Bronchus fibroblast of lung (primary cell): ENCODE measurements around the gene NAA60. TPM values are rescaled to one million over a fixed set of nuclear protein-coding genes. Genes with fewer than 3 reads are reported as not detected.

Experiments used
- total RNA-seq: library from RNA; depleted of rRNA; stranded (reverse); fragments of >200 nt; gene quantifications from 2 replicates; pipeline ENCODE4 v1.2.3, GENCODE V29; 2015

Gene NAA60
- 15.0 and 16.3 TPM in 2 replicates for total RNA-seq

DNA sequence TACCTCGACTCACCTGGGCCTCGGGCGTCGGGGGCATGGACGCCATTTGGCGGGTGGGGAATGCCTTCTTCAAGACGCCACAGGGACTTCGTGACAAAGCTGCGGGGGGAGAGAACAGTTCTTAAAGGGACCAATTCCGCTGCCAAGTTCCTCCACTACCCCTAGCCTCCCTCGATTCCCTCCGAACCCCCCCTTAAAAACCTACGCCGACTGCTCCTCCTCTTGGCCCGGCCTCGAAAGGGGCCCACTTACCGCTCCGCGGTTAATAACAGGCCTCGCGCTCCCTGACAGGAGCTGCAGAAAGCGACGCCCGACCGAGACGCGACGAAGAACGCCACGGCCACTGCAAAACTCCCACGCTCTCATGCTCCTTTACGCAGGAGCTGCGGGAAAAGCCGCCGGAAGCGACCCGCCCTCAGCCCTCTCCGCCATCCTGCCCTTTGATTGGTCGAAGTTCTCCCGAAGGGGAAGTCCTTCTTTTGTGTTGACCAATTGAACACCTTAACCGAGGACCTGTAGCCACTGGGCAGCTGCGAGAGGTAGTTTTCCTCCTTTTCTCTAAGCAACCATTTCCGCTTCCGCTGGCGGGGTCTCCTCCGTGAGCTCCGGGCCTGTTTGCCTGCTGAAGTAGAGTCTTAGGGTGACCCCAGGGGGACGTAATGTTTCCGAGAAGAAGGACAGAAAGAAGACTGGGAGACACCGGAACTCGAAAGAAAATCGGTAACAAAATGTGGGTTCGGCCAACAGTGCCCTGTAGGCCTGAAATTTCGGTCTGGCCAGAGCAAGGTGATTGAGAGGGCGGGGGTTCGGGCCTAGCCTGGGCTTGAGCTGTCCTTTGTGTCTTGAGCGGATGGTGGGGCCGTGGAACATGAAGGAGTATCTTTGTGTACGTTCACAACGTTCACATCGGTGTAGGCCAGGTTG, at the start of gene NAA60, which contains the start of gene ZNF597:
Gene NAA60, plus strand, starts transcription at position 573 of the 924 bp plus-strand sequence. CDS start 32,548 bp downstream, outside the sequence.
Gene ZNF597, minus strand, starts transcription at position 397 of the 924 bp plus-strand sequence. Its CDS starts 351 bp downstream, at position 46.

DNA sequence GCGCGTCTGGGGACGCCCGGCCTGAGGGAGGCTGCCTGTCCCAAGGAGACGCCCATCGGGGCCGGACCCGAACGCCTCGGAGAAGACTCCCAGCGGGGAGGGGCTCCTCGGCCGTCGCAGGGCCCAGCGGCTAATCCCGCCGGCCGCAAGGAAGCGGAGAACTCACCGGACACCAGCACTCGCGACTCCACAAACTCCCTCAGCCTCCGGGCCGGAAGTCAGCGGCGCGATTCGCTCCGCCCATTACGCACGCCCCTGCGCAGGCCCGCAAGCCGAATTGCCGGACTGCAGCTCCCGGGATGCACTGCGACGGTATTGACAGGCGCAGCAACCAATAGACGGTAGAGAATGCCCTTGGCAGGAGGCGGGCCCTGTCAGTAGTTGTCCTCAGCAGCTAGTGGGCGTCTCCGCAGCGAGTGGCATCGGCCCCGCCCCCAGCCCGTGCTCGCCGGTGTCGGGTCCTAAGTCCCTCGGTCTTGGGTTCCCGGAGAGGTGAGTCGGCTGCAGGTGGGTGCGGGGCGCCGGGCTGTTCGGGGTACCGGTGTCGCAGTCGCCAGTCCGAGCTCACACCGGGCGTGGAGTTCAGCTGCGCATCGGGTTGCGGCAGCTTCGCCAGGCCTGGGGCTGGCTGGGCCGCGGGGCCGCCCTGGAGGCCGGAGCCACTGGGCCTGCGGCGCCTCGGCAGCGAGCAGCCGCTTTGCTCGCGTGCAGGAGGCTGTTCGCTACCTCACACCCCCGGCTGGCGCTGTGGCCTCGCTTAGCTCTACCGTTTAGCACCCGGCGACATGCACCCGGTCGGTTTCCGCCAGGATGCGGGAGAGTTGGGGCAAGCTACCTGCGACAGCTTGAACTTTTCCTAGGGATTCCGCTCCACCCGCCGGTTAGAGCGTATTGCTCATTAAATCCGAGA, 42.4 kb upstream of the NAA60 start, which contains the start of the genes ZNF174 and ZSCAN32:
Gene ZNF174, plus strand, starts transcription at position 437 of the 910 bp plus-strand sequence. CDS start 790 bp downstream, outside the sequence.
Gene ZSCAN32, minus strand, starts transcription at position 226 of the 910 bp plus-strand sequence. CDS start 3,447 bp downstream, outside the sequence.

DNA sequence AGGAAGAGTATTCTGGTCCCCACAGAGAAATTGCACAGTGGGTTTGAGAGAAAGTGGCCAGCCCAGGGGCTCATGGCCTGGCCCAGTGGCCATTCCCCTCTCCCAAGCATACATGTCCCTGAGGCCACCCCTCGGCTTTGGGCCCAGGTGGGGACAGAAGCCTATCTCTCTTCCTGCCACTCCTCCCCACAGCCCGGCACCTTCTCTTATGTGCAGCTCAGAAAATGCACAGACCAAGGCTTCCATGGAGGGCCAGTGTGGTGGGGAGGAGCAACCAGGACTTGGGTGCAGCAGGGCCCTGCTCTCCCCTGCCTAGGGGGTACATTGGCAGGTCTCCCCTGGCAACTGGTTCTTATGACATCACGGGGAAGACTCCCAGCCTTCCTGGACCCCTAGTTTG, 51.7 kb downstream of the NAA60 start, which contains the start of gene C16orf90:
Gene C16orf90, minus strand, starts transcription at position 314 of the 400 bp plus-strand sequence. Its CDS starts 68 bp downstream, at position 246.

Other genes with a start within 250 kb of the NAA60 start
- 3.4 and 4.0 TPM in 2 replicates for gene ZNF200, start 208.5 kb upstream of the NAA60 start, total RNA-seq
- not detected in 2 replicates for gene MEFV, start 187.0 kb upstream of the NAA60 start, total RNA-seq
- 18.3 and 19.7 TPM in 2 replicates for gene ZNF263, start 160.2 kb upstream of the NAA60 start, total RNA-seq
- gene TIGD7, start 138.2 kb upstream of the NAA60 start, total RNA-seq, result 2.5 and 2.7 TPM in 2 replicates
- 11.6 and 12.5 TPM in 2 replicates for gene ZNF75A, start 138.2 kb upstream of the NAA60 start, total RNA-seq
- not detected in 2 replicates for gene OR2C1, start 87.8 kb upstream of the NAA60 start, total RNA-seq
- 8.1 and 8.9 TPM in 2 replicates for gene ZSCAN32, start 42.7 kb upstream of the NAA60 start, total RNA-seq
- gene ZNF174, start 42.5 kb upstream of the NAA60 start, total RNA-seq, result 7.6 and 8.9 TPM in 2 replicates
- gene ZNF597, start 176 bp upstream of the NAA60 start, total RNA-seq, result 0.67 and 0.74 TPM in 2 replicates
- not detected in 2 replicates for gene C16orf90, start 51.8 kb downstream of the NAA60 start, total RNA-seq
- gene CLUAP1, start 57.3 kb downstream of the NAA60 start, total RNA-seq, result 12.3 and 12.8 TPM in 2 replicates
- not detected in 2 replicates for gene NLRC3, start 133.7 kb downstream of the NAA60 start, total RNA-seq
- 6.4 and 6.9 TPM in 2 replicates for gene SLX4, start 167.9 kb downstream of the NAA60 start, total RNA-seq
- 4.9 and 6.1 TPM in 2 replicates for gene DNASE1, start 211.0 kb downstream of the NAA60 start, total RNA-seq